GM21723 (cell line): Measurements from ENCODE around the gene POMP.
A peak's percentile ranks its signal among the peaks of the same experiment; 100 is the strongest.

Experiments used
- ATAC-seq: cut with Tn5 transposase; IDR thresholded peaks from one replicate; pipeline ENCODE4 v1.9.1; 2021; ENCODE audit warnings: mild to moderate bottlenecking, moderate library complexity; ENCODE audit not compliant: unreplicated experiment

The POMP gene

GRCh38 chr13:28658796-28659620 lies at the start of gene POMP:
POMP (plus strand) TSS chr13:28659130; CDS start chr13:28659185, 55 bp downstream.
- peak; percentile 95 for ATAC-seq

GRCh38 chr13:28609381-28609780 lies 49.5 kb upstream of the POMP start:
- ATAC-seq = no peak

DNA sequence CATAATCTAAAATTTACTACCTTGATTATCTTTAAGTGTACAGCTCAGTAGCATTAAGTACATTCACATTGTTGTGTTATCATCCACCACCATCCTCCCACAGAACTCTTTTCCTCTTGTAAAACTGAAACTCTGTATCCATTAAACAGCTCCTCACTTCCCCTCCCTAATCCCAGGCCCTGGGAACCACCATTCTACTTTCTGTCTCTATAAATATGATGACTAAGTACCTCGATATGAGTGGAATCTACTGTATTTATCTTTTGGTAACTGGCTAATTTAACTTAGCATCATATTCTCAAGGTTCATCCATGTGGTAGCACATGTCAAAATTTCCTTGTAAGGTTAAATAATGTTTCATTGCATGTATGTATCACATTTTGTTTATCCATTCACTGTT lies 49.0 kb upstream of the POMP start:
- ATAC-seq = no peak

GRCh38 chr13:28610996-28611395 lies 47.9 kb upstream of the POMP start:
- no peak for ATAC-seq

DNA sequence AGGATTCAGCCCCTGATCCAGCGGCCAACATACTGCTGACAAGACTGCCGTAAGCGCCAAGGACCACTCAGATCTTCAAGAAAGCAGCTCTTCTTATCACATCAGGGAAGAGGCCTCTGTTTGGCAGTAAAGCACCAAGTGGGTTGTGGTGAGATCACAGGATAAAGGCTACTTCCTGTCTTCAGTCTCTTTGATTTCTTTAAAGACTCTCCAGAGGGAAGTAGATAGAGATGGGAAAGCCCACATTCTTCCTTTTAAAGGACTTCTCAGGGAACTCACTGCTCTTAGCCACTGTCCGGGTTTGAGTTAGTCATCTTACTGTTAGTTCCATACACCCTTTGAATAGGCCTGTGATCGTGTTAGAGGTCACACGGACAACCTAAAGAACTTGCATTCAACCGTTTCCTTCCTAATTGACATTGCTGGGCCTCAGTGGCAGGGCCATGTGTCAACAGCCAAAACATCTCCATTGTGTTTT lies 47.2 kb upstream of the POMP start:
- ATAC-seq = no peak

DNA sequence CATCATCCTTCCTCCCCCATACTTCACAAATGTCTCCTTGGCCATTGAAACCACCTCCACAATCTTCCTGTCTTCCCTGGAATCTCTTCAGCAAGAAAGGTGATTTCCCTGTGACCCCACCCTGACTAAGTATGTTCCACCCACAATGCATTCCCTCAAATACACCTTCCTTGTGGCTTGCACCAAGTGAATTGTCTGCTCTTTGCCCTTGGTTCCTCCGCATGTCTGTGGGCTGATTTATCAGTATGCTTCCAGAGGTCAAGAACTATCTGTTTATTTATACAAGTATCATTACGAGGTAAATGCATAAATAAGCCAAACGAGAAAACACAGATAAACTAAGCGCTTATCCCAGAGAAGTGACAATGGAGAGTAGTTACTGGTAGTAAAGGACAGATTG lies 45.4 kb upstream of the POMP start:
- ATAC-seq = no peak

DNA sequence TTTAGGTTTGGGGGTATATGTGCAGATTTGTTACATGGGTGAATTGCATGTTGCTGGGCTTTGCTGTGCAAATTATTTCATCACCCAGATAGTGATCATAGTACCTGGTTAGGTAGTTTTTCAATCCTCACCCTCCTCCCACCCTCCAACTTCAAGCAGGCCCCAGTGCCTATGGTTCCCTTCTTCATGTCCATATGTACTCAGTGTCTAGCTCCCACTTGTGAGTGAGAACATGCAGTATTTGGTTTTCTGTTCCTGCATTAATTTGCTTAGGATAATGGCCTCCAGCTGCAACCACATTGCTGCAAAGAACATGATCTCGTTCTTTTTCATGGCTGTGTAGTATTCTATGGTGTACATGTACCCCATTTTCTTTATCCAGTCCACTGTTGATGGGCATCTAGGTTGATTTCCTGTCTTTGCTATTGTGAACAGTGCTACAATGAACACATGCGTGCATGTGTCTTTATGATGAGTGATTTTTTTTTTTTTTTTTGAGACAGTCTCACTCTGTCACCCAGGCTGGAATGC lies 42.9 kb upstream of the POMP start:
- ATAC-seq = no peak

GRCh38 chr13:28618230-28618994 lies 40.5 kb upstream of the POMP start:
- ATAC-seq = no peak

DNA sequence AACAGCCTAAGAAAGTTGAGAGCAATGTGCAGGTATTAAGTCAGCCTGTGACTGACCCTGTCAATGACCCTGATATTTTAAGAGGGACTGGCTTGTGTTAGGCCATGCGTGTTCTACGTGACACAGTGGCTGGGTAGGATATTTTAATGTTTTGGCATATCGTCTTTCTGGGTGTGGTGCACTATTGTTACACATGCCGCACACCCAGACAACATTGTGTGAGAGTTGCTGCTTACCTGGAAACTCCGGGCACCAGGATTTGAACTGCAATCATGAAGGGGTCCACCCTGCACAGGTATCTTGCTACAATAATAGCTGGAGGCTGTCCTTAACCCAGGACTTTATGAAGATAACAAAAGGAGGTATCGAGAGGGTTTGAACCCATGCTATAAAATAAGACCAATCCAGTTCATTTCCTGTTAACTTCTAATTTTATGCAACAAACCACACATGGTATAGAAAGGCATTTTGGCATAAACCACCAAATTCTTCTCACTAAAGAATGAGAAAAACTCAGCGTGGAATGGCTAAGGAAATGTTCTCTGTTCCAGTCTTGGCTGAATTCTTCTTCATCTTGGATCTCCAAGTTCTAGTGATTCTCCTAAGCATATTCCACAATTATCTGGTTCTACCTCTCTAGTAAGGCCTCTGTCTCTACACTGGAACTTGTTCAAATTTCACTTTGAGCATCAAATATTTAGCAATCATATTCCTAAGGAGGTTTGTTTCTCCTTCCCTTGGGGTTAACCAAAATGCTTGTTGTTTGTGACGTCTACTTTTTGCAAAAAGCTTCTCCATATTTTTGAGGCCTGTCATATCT lies 38.7 kb upstream of the POMP start:
- no peak for ATAC-seq

GRCh38 chr13:28621449-28621848 lies 37.5 kb upstream of the POMP start:
- no peak for ATAC-seq

- no peak for ATAC-seq
These were observed 36.6 kb upstream of the POMP start for GRCh38 chr13:28622286-28622685.

DNA sequence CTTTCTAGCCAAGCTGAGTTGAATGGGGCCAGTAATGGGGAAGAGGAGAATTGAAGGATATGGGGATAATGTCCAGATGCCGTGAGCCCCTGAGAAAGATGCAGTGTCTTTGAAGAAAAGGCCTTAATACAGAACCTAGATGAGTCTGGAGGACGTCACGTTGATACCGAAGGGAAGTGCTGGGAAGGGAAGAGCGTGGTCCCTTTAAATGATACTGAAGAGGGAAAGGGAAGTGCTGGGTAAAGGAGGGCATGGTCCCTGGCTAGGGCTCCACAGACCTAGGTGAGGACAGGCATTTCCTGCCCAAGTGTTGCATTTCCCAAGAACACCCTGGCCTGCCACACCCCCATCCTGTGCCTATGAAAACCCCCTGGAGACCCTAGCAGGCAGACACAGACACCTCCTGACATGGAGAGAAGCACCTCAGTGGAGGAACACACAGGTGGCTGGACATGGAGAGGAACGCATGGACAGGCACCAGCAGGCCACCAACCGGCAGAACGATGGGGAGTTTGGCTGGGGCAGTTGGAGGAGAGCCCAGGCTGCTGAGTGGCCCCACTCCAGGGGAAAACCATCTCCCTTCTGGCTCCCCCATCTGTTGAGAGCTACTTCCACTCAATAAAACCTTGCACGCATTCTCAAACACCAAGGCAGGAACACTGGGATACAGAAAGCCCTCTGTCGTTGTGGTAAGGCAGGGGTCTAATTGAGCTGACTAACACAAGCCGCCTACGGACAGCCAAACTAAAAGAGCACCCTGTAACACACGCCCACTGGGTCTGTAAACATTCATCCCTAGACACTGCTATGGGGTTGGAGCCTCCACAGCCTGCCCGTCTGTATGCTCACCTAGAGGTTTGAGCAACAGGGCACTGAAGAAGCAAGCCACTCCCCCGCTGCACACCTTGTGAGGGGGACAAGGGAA lies 34.9 kb upstream of the POMP start:
- ATAC-seq = no peak

DNA sequence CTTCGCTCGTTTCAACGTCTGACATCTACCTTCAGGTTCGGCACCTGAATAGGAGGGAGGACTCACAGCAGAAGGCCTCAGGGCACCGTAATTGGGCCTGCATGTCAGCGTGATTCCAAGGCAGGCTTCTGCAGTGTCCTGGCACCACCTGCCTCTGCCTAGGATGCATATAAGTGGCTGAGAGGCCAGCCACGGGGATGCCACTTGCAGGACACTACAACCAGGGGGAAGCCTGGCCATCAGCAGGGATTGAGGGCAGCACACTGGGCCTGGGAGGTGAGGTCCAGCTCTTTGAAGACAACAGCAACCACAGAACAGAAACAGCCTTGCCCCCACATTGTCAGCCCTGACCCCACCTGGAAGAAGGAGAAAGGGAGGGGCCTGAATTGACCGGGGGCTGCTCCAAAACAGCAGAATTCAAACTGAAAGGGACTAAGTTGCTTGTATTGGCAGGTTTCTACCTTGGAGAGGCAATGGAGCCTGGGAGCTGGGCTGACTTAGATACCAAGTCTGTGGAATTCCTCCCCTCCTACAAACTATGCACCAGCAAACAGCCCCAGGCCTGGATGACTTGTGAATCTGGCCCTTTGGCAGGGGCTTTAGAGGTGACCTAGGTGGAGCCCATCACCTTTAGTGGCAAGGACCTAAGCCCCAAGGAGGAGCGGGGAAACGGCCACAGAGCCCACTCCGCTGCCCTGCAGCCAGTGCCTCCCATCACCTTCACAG lies 34.1 kb upstream of the POMP start:
- ATAC-seq = no peak

DNA sequence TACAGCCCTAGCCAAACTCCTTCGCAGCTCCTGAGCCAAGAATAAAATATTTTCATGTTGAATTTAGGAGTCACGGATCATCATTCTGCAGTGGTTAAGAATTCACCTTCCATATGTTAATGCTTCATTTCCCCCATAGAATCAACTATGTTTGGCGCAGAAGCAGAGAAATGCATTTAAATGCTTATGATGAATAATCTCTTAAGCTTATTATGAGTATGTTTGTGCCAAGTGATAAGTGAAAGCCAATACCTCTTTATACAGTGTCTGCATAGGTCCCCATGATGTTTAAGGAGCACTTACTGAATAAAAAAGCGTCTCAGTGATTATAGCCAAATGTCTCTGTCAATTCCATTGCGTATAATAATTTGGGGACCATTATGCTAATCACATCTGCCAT lies 32.7 kb upstream of the POMP start:
- ATAC-seq = no peak

- no peak for ATAC-seq
These were observed 30.7 kb upstream of the POMP start for GRCh38 chr13:28628241-28628640.

DNA sequence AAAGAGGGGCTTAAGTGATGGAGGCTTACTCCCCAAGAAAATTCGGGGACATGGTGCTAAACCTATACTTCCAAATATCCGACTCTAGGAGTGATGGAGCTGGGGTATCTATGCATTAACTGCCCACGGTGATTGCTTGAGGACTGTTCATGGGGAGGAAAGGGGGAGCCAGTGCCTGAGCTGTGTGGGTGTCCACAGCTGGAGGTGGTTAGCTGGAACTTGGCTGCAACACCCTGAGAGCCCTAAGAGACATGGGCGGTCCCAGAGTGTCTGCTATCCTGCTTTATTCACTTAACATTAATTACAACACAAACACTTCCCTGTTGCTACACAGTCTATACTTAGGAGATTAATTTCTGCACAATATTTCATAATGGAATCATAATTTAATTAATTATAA lies 28.1 kb upstream of the POMP start:
- no peak for ATAC-seq

DNA sequence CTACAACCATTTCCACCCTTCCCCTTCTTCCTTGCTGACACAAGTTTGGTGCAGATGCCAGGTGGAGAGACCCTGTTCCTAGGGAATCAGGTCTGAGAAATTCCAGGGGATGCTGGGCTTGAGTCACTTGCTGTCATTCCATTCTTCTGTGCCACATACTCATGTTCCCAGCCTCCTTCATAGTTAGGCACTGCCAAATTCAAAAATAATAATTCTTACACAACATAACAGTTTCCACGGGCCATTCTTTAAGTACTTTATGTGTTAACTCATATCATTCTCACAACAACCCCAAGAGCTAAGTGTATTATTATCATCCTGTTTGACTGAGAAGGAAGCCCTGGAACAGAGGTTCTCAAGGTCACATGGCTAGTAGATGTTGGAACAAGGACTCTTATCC lies 27.1 kb upstream of the POMP start:
- ATAC-seq = no peak

GRCh38 chr13:28636069-28636468 lies 22.9 kb upstream of the POMP start:
- no peak for ATAC-seq

GRCh38 chr13:28636677-28637317 lies 22.1 kb upstream of the POMP start:
- ATAC-seq = no peak
